Left kidney (tissue), 2 donors: ENCODE results near the gene ARHGAP15. TPM values are rescaled to one million over a fixed set of nuclear protein-coding genes. Genes with fewer than 3 reads are reported as not detected.

Experiments used
- DNase-seq: peaks from one replicate; pipeline ENCODE4 v3.0.0-alpha.2; 2013
- polyA plus RNA-seq: library from polyadenylated mRNA; unstranded; fragments of 120-200 nt; gene quantifications from one replicate; pipeline ENCODE4 v1.2.1, GENCODE V29; 2013; ENCODE audit not compliant: insufficient read length

The ARHGAP15 gene
- polyA plus RNA-seq, 1 donor: 3.7 TPM

GRCh38 chr2:143768991-143769390 lies 639.8 kb downstream of the ARHGAP15 start:
- no peak for DNase-seq

- DNase-seq: no peak
Measured at GRCh38 chr2:143771939-143772338, 642.7 kb downstream of the ARHGAP15 start.

- DNase-seq: no peak
Measured at GRCh38 chr2:143776526-143777297, 647.5 kb downstream of the ARHGAP15 start.

DNA sequence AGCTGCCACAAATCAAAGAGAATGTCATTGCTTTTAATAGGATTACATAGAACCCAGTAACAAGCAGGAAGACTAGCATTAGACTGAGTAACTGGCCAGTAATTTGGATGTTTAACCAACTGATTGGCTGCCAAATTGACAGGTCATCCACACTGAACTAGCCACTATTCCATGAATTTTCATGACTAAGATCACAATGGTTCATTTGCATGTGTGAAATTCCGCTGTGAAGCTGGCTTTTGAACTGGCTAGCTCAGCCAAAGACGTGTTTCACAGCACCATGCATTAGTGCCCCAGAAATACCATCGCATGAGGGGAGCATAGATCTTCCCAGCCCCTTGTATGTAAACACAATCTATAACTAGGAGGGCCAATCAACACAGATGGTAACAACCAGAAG lies 649.8 kb downstream of the ARHGAP15 start:
- no peak for DNase-seq

DNA sequence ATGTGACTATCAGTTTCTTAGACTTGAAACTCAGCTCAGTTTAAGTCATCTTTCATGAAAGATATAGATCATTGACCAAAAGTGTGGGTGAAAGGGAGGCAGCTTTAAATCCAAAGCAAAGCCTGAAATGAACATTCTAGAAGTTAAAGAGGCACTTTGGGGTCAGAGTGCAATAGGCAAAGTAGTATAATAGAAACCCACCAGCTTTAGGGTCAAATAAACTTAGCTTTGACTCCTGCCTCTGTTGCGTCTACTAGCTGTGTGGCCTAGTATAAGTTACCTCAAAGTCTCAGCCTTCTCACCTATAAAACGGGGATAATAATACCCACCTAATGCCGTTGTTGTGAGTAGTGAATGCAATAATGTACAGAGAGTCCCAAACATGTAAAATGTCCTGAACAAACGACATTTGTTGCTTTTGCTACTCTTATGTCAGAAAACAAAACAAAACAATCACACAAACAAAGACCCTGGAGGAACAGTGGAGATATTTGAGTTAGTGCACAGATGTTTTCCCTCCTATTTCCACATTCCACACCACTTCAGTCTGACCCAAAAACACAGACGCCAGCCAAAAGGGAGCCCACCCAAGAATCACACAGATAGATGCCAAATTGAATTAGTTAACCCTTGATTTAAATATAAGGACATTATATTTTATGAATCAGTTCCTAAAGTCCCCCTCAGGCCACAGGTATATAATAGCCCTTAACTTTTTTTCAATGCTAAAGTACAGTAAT lies 657.0 kb downstream of the ARHGAP15 start:
- peak; percentile 31 for DNase-seq

DNA sequence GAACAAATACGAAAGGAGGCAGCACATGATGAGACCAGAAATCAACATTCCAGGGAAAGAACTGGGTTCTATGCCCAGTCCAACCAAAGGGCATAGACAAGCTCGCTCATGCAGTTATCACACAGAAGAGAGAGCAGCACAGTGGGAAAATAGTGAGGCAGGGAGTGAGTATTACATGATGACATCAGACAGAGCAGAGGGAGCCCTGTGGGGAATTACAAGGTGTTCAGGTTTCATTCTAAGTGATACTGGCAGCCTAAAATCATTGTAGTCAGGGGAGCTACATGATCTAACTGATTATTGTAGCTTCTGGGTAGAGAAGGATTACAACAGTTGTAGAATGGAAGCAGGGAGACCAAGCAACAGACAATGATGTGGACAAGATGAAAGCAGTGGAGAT lies 658.5 kb downstream of the ARHGAP15 start:
- DNase-seq: no peak

- no peak for DNase-seq
Measured at GRCh38 chr2:143792602-143793001, 663.4 kb downstream of the ARHGAP15 start.

DNA sequence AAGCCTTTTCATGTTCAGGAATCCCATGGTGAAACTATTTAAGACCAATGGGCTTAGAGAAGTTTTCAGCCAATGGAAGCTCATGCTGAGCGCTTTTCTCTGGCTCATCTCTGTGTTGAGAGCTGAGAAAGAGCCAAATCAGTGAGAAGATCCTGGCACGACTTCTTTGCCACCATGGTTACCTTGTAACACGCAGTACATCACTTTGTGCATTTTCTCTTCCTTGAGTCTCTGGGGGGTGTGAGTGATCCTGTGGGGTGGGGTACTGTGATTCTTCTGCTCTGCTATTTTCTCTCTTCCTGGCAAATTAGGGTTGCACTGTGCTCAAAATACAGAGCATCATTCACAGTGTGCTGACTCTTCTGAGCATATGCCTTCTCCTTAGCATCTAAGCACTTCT lies 664.2 kb downstream of the ARHGAP15 start:
- DNase-seq: no peak

DNA sequence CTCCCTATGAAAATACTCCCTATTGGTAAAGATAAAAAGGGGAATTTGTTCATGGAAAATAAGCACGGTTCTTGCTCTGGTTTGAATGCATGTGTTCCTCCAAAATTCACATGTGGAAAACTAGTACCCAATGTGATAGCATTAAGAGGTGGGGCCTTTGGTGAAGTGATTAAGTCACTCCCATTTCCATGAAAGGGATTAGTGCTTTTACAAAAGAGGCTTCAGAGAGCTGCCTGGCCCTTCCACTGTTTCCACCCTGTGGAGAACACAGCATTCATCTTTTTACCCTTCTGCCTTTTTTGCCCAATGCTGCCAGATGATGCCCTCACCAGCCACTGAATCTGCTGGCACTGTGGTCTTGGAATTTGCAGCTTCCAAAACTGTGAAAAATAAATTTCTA lies 666.8 kb downstream of the ARHGAP15 start:
- no peak for DNase-seq

DNA sequence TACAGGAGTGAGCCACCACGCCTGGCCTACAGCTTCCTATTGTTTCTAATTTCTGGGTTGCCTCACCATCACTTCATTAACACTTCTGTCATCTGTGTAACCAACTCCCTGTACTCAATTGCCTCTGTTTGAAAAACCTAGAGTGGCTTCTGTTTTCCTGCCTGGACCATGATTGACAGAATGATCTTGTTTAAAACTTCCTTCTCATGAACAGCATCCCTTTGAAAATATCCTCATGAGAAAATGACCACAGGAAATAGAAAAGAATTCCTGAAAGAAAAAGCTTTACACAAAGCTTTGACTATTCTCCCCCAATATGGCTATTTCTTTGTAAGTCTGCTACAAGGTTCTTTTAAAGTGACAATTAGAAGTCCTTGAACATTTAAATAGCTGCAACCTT lies 672.3 kb downstream of the ARHGAP15 start:
- no peak for DNase-seq

DNA sequence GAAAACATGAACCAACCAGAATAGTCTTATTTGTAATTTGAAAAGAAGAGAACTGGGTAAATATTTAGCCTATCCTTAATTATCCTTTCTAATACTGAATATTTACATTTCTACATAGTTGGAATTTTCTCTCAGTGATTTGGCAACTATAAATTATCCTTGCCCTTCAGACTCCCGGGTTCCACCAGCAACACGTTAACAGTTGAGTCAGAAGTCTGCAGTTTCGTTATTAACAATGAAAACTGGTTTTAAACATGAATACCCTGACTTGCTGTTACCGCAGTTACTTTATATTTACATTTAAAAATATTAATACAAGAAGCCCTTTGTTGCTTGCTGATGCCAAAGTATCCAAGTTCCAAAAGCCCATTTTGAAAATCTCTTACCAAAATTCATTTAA lies 673.0 kb downstream of the ARHGAP15 start:
- DNase-seq: no peak

DNA sequence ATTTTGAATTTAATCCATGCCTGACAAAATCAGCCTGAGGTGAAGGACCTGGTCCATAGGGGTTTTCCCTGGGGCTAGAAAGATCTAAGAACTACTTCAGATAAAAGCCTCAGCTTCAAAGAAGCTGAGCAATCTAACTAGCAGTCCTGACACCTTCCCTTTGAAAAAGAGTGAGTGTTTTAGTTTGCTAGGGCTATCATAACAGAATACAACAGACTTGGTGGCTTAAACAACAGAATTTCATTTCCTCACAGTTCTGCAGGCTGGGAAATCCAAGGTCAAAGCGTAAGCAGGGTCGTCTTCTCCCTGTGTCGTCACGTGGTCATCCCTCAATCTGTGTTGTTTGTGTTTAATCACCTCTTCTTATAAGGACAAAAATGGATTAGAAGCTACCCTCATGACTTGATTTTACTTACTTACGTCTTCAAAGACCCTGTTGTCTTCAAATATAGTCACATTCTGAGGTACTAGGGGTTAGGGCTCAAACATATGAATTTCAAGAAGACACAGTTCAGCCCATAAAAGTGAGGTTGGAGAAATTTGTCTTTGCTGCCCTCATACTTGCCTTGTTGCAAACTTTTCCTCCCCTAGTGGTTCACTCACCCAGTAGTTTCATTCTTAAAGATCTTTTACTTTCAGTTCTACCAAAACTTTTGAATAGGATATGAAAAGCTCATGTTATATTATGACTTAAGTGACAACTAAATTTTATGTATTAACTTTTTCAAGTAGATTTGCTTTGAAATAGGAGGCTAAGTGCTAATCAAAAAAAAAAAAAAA lies 673.8 kb downstream of the ARHGAP15 start:
- DNase-seq: no peak

- no peak for DNase-seq
Measured at GRCh38 chr2:143803936-143804335, 674.7 kb downstream of the ARHGAP15 start.

GRCh38 chr2:143805666-143806065 lies 676.4 kb downstream of the ARHGAP15 start:
- DNase-seq: no peak

GRCh38 chr2:143807192-143807591 lies 678.0 kb downstream of the ARHGAP15 start:
- DNase-seq: no peak

- no peak for DNase-seq
Measured at GRCh38 chr2:143807671-143808070, 678.5 kb downstream of the ARHGAP15 start.

GRCh38 chr2:143808166-143808565 lies 678.9 kb downstream of the ARHGAP15 start:
- DNase-seq: no peak

- no peak for DNase-seq
Measured at GRCh38 chr2:143815082-143815481, 685.9 kb downstream of the ARHGAP15 start.

GRCh38 chr2:143816916-143817315 lies 687.7 kb downstream of the ARHGAP15 start:
- DNase-seq: no peak
